PC-9 (cell line): ENCODE data around the gene LIF. TPM values are rescaled to one million over a fixed set of nuclear protein-coding genes. Genes with fewer than 3 reads are reported as not detected.

Experiments used
- BruUV-seq: library from RNA; stranded (reverse); fragments of 400-500 nt; replicated peaks from 2 replicates; lab custom pipeline; 2021; lab: Mats Ljungman, UMichigan
- CTCF ChIA-PET: fragments of 300-600 bp; sonication (Branson Sonifier 250); formaldehyde crosslinking; loops from one replicate; lab custom pipeline; 2022; ENCODE audit warnings: antibody characterized with exemption; lab: Charles Lee
- POLR2A ChIA-PET: fragments of 300-600 bp; sonication (Branson Sonifier 250); formaldehyde crosslinking; loops from one replicate; lab custom pipeline; 2022; ENCODE audit warnings: antibody characterized with exemption; ENCODE audit not compliant: unreplicated experiment; lab: Charles Lee
- DNase-seq, 2 experiments: peaks; one replicate each; pipeline versions ENCODE4 v3.0.0 to v3.0.0-alpha.2; 2015 to 2022; ENCODE audit warnings: mixed read lengths in 1 of 2
- H2AFZ ChIP-seq: fragments of 200-600 bp; sonication (generic); 2 replicates; pipeline ENCODE4 v1.8.1; 2017; ENCODE audit warnings: antibody characterized with exemption
- H3F3A ChIP-seq: fragments of 200-600 bp; sonication (generic); 2 replicates; pipeline ENCODE4 v1.8.1; 2017; ENCODE audit warnings: antibody characterized with exemption, mild to moderate bottlenecking, low read depth; ENCODE audit not compliant: insufficient read depth
- H3K27ac ChIP-seq: fragments of 200-600 bp; sonication (generic); 2 replicates; pipeline ENCODE4 v1.6.1; 2016; ENCODE audit warnings: mixed run types
- H3K27me3 ChIP-seq: fragments of 200-600 bp; sonication (generic); 2 replicates; pipeline ENCODE4 v1.6.1; 2016; ENCODE audit warnings: low read depth, mixed run types; ENCODE audit not compliant: insufficient read depth
- H3K36me3 ChIP-seq: fragments of 200-600 bp; sonication (generic); 2 replicates; pipeline ENCODE4 v1.6.1; 2016; ENCODE audit warnings: low read depth, mixed run types
- H3K4me1 ChIP-seq: fragments of 200-600 bp; sonication (generic); replicated peaks from 2 replicates; pipeline ENCODE4 v1.6.1; 2016; ENCODE audit warnings: mixed run types; ENCODE audit not compliant: insufficient read depth
- H3K4me2 ChIP-seq: fragments of 200-600 bp; sonication (generic); 2 replicates; pipeline ENCODE4 v1.6.1; 2017; ENCODE audit warnings: mixed run types
- H3K4me3 ChIP-seq: fragments of 200-600 bp; sonication (generic); 2 replicates; pipeline ENCODE4 v1.6.1; 2016; ENCODE audit warnings: mixed run types
- H3K79me2 ChIP-seq: fragments of 200-600 bp; sonication (generic); 2 replicates; pipeline ENCODE4 v1.6.1; 2017; ENCODE audit warnings: low read depth, mixed run types
- H3K9me2 ChIP-seq: fragments of 200-600 bp; sonication (generic); 2 replicates; pipeline ENCODE4 v1.8.1; 2017; ENCODE audit warnings: mild to moderate bottlenecking; ENCODE audit not compliant: insufficient read depth
- H3K9me3 ChIP-seq: fragments of 200-600 bp; sonication (generic); 2 replicates; pipeline ENCODE4 v1.8.1; 2016; ENCODE audit warnings: low read depth; ENCODE audit not compliant: insufficient read depth
- H4K20me1 ChIP-seq: fragments of 200-600 bp; sonication (generic); 2 replicates; pipeline ENCODE4 v1.8.1; 2017; ENCODE audit not compliant: insufficient read depth
- CTCF ChIP-seq: fragments of 200-600 bp; sonication (generic); conservative IDR thresholded peaks from 2 replicates; pipeline ENCODE4 v1.6.1; 2017; ENCODE audit warnings: mixed run types, antibody characterized with exemption, mild to moderate bottlenecking, moderate library complexity
- EZH2 ChIP-seq: fragments of 200-600 bp; sonication (generic); IDR thresholded peaks from 2 replicates; pipeline ENCODE4 v1.8.0; 2017; ENCODE audit warnings: antibody characterized with exemption, low read depth
- intact Hi-C: fragments of 100-400 bp; cut with micrococcal nuclease; formaldehyde crosslinking; loops from one replicate; pipeline ENCODE4 v1.10.0; 2022; ENCODE audit not compliant: unreplicated experiment
- total RNA-seq: library from RNA; stranded (reverse); gene quantifications from 2 replicates; pipeline ENCODE4 v1.2.3, GENCODE V29; 2021

Gene LIF
- total RNA-seq, 1 experiment from 2014 or later, result 17.4 TPM

- no peak for DNase-seq
- TF ChIP-seq CTCF (no peak), EZH2 (no peak)
- peaks cover 44% of the 10 kb centered on the region for H3F3A ChIP-seq
- no TSS peak for BruUV-seq
- ChIA-PET CTCF (no interaction called here), POLR2A (no interaction called here)
- H2AFZ ChIP-seq, result no peak overlapping the region
- H3K36me3 ChIP-seq, result no peaks in the 10 kb centered on the region
- no peaks in the 10 kb centered on the region for H3K79me2 ChIP-seq
- H3K9me3 ChIP-seq, result no peaks in the 10 kb centered on the region
- no peaks in the 10 kb centered on the region for H3K27me3 ChIP-seq
- H4K20me1 ChIP-seq, result no peaks in the 10 kb centered on the region
- peak overlapping the region; percentile 89 for H3K27ac ChIP-seq
- intact Hi-C loops, result no loop called here
- no peak overlapping the region for H3K4me3 ChIP-seq
- H3K4me1 ChIP-seq, result peaks cover 58% of the 10 kb centered on the region
- no peaks in the 10 kb centered on the region for H3K9me2 ChIP-seq
- peak overlapping the region; percentile 50 for H3K4me2 ChIP-seq
These were observed 23.3 kb downstream of the LIF start for GRCh38 chr22:30223303-30223702.

DNA sequence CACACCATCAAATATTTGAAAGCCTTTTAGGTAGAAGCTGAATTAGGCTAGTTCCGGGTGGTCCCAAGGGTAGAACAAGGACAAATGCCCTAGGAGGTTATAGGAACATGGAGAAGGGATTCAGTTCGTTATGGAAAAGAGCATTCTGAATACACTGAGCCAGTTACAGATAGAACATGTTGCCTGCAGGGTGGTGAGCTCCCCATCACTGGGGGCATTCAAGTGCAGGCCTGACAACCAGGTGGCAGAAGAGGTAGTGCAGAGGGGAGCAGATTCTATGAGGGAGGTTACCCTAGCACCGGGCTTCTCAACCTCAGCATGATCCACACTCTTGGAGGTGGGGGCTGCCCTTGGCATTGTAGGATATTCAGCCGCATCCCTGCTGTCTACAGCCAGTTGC is 24.2 kb downstream of the LIF start:
- H3K27me3 ChIP-seq, result no peaks in the 10 kb centered on the region
- H3K9me2 ChIP-seq, result no peaks in the 10 kb centered on the region
- H4K20me1 ChIP-seq, result no peaks in the 10 kb centered on the region
- BruUV-seq, result no TSS peak
- no peaks in the 10 kb centered on the region for H3K79me2 ChIP-seq
- no peaks in the 10 kb centered on the region for H3K9me3 ChIP-seq
- peaks cover 48% of the 10 kb centered on the region for H3K4me1 ChIP-seq
- no peaks in the 10 kb centered on the region for H3K36me3 ChIP-seq
- H3K27ac ChIP-seq, result 0 out of 2 replicates have a peak overlapping the region, but pooled peaks have one; percentile 89
- no peak for DNase-seq
- no peak for TF ChIP-seq EZH2
- no peak for TF ChIP-seq CTCF
- no peak overlapping the region for H3K4me2 ChIP-seq
- ChIA-PET POLR2A (no interaction called here), CTCF (no interaction called here)
- H3K4me3 ChIP-seq, result no peak overlapping the region
- H3F3A ChIP-seq, result peaks cover 36% of the 10 kb centered on the region
- intact Hi-C loops, result no loop called here
- no peak overlapping the region for H2AFZ ChIP-seq

GRCh38 chr22:30221121-30221992 is 25.2 kb downstream of the LIF start:
- ChIA-PET CTCF (no interaction called here), POLR2A (no interaction called here)
- Histone ChIP-seq H4K20me1 (no peaks in the 10 kb centered on the region), H3K27ac (no peak overlapping the region), H2AFZ (no peak overlapping the region), H3K36me3 (no peaks in the 10 kb centered on the region), H3K79me2 (no peaks in the 10 kb centered on the region), H3K4me1 (peaks cover 41% of the 10 kb centered on the region), H3K27me3 (no peaks in the 10 kb centered on the region), H3K4me2 (no peak overlapping the region), H3K4me3 (no peak overlapping the region), H3K9me3 (no peaks in the 10 kb centered on the region), H3K9me2 (no peaks in the 10 kb centered on the region), H3F3A (peaks cover 38% of the 10 kb centered on the region)
- intact Hi-C loops, result no loop called here
- TF ChIP-seq EZH2 (no peak), CTCF (no peak)
- BruUV-seq, result no TSS peak
- DNase-seq, result no peak
